H9 (cell line): ENCODE data around the gene NSMF. TPM values are rescaled to one million over a fixed set of nuclear protein-coding genes. Genes with fewer than 3 reads are reported as not detected.

Experiments
- DNase-seq: peaks from one replicate; pipeline ENCODE4 v3.0.0-alpha.2; 2017
- H2AFZ ChIP-seq: one replicate; pipeline ENCODE4 v1.6.1; 2013; ENCODE audit warnings: mild to moderate bottlenecking, low read length, control low read depth, moderate library complexity
- H2AK5ac ChIP-seq: 2 replicates; pipeline ENCODE4 v1.6.1; 2013; ENCODE audit warnings: low read length, control low read depth, mixed read lengths; ENCODE audit not compliant: insufficient read length
- H2BK120ac ChIP-seq: one replicate; pipeline ENCODE4 v1.6.1; 2013; ENCODE audit warnings: low read depth, mild to moderate bottlenecking, low read length, control low read depth, inconsistent platforms; ENCODE audit not compliant: poor library complexity, severe bottlenecking
- H2BK12ac ChIP-seq: 2 replicates; pipeline ENCODE4 v1.6.1; 2013; ENCODE audit warnings: low read length, control low read depth, mixed read lengths, low read depth; ENCODE audit not compliant: insufficient read length
- H2BK15ac ChIP-seq: 2 replicates; pipeline ENCODE4 v1.6.1; 2013; ENCODE audit warnings: low read depth, low read length, control low read depth
- H2BK20ac ChIP-seq: one replicate; pipeline ENCODE4 v1.6.1; 2013; ENCODE audit warnings: low read depth, mild to moderate bottlenecking, low read length, control low read depth, inconsistent platforms; ENCODE audit not compliant: poor library complexity, severe bottlenecking
- H2BK5ac ChIP-seq: 2 replicates; pipeline ENCODE4 v1.6.1; 2013; ENCODE audit warnings: low read length, control low read depth, mixed read lengths; ENCODE audit not compliant: insufficient read length
- H3K14ac ChIP-seq: 2 replicates; pipeline ENCODE4 v1.6.1; 2013; ENCODE audit warnings: low read length, control low read depth; ENCODE audit not compliant: insufficient read depth
- H3K18ac ChIP-seq: 2 replicates; pipeline ENCODE4 v1.6.1; 2013; ENCODE audit warnings: low read depth, mild to moderate bottlenecking, mixed read lengths, low read length, control low read depth; ENCODE audit not compliant: insufficient read length
- H3K23ac ChIP-seq: 2 replicates; pipeline ENCODE4 v1.6.1; 2013; ENCODE audit warnings: low read length, control low read depth, mixed read lengths, low read depth; ENCODE audit not compliant: insufficient read length
- H3K23me2 ChIP-seq: 2 replicates; pipeline ENCODE4 v1.6.1; 2013; ENCODE audit warnings: low read depth, mild to moderate bottlenecking, mixed read lengths, low read length, control low read depth; ENCODE audit not compliant: insufficient read length, poor library complexity, severe bottlenecking
- H3K27ac ChIP-seq: 2 replicates; pipeline ENCODE4 v1.5.1; 2013; ENCODE audit warnings: low read length, control low read depth, mixed read lengths, low read depth; ENCODE audit not compliant: insufficient read length
- H3K27me3 ChIP-seq: 2 replicates; pipeline ENCODE4 v1.6.1; 2013; ENCODE audit warnings: low read length, control low read depth, inconsistent platforms; ENCODE audit not compliant: insufficient read depth
- H3K4ac ChIP-seq: 2 replicates; pipeline ENCODE4 v1.6.1; 2013; ENCODE audit warnings: low read depth, mild to moderate bottlenecking, control low read depth, inconsistent platforms, low read length, moderate library complexity
- H3K4me1 ChIP-seq: 2 replicates; pipeline ENCODE4 v1.6.1; 2013; ENCODE audit warnings: low read length, control low read depth, inconsistent platforms; ENCODE audit not compliant: insufficient read depth
- H3K4me2 ChIP-seq: 2 replicates; pipeline ENCODE4 v1.6.1; 2013; ENCODE audit warnings: low read length, control low read depth, mixed read lengths; ENCODE audit not compliant: insufficient read length, insufficient read depth
- H3K56ac ChIP-seq: 2 replicates; pipeline ENCODE4 v1.6.1; 2013; ENCODE audit warnings: low read depth, mild to moderate bottlenecking, mixed read lengths, low read length, control low read depth; ENCODE audit not compliant: insufficient read length
- H3K79me1 ChIP-seq: 2 replicates; pipeline ENCODE4 v1.6.1; 2013; ENCODE audit warnings: low read depth, mild to moderate bottlenecking, moderate library complexity, low read length, control low read depth, inconsistent platforms; ENCODE audit not compliant: insufficient read depth, poor library complexity, severe bottlenecking
- H3K79me2 ChIP-seq: 2 replicates; pipeline ENCODE4 v1.6.1; 2013; ENCODE audit warnings: low read length, control low read depth, inconsistent platforms; ENCODE audit not compliant: insufficient read depth
- H3K9ac ChIP-seq: 2 replicates; pipeline ENCODE4 v1.6.1; 2013; ENCODE audit warnings: low read length, control low read depth, mixed read lengths; ENCODE audit not compliant: insufficient read length; ENCODE audit errors: extremely low read depth
- H3K9me3 ChIP-seq: one replicate; pipeline ENCODE4 v1.6.1; 2013; ENCODE audit warnings: low read depth, low read length, inconsistent platforms; ENCODE audit not compliant: control insufficient read depth
- H3T11ph ChIP-seq: one replicate; pipeline ENCODE4 v1.6.1; 2013; ENCODE audit warnings: mild to moderate bottlenecking, low read length, control low read depth, inconsistent platforms
- H4K20me1 ChIP-seq: one replicate; pipeline ENCODE4 v1.6.1; 2013; ENCODE audit not compliant: control insufficient read depth, insufficient read length, insufficient read depth
- H4K5ac ChIP-seq: 2 replicates; pipeline ENCODE4 v1.6.1; 2013; ENCODE audit warnings: low read depth, mild to moderate bottlenecking, mixed read lengths, low read length, control low read depth; ENCODE audit not compliant: insufficient read length
- H4K8ac ChIP-seq: replicated peaks from 2 replicates; pipeline ENCODE4 v1.6.1; 2013; ENCODE audit warnings: low read length, control low read depth, mixed read lengths, low read depth; ENCODE audit not compliant: insufficient read length
- H4K91ac ChIP-seq: 2 replicates; pipeline ENCODE4 v1.6.1; 2013; ENCODE audit warnings: low read depth, mild to moderate bottlenecking, moderate library complexity, mixed read lengths, low read length, control low read depth; ENCODE audit not compliant: insufficient read length
- H3K27ac Mint-ChIP-seq, 3 experiments: 2 replicates in 2 of 3; 3 replicates in 1 of 3; pipeline ENCODE4 v1.8.0; 2020 to 2021; ENCODE audit warnings: mixed read lengths in 3 of 3, mild to moderate bottlenecking in 1 of 3, moderate library complexity in 1 of 3
- H3K27me3 Mint-ChIP-seq: 2 replicates; pipeline ENCODE4 v1.8.0; 2021; ENCODE audit warnings: low read depth, mild to moderate bottlenecking, moderate library complexity, mixed read lengths
- H3K36me3 Mint-ChIP-seq, 3 experiments: 2 replicates in 2 of 3; 3 replicates in 1 of 3; pipeline ENCODE4 v1.8.0; 2020 to 2021; ENCODE audit warnings: low read depth in 3 of 3, mixed read lengths in 3 of 3; ENCODE audit not compliant: insufficient read depth in 1 of 3
- H3K4me1 Mint-ChIP-seq, 2 experiments: 2 replicates each; pipeline ENCODE4 v1.8.0; 2020; ENCODE audit warnings: mixed read lengths in 2 of 2
- H3K4me3 Mint-ChIP-seq, 2 experiments: 2 replicates in 1 of 2; 3 replicates in 1 of 2; pipeline ENCODE4 v1.8.0; 2020 to 2021; ENCODE audit warnings: mild to moderate bottlenecking in 2 of 2, mixed read lengths in 2 of 2, moderate library complexity in 1 of 2
- H3K9me3 Mint-ChIP-seq, 2 experiments: 2 replicates in 1 of 2; 3 replicates in 1 of 2; pipeline ENCODE4 v1.8.0; 2020; ENCODE audit warnings: mild to moderate bottlenecking in 2 of 2, mixed read lengths in 2 of 2, moderate library complexity in 1 of 2
- WGBS: extraction: QIAGEN DNeasy Blood & Tissue Kit; methylation state at CpG from one replicate; pipeline ENCODE4 v1.1.7; 2013; ENCODE audit warnings: missing lambda C conversion rate, low lambda C conversion rate, mixed read lengths; ENCODE audit not compliant: insufficient read length; ENCODE audit errors: extremely low coverage; 5-methylcytosine and 5-hydroxymethylcytosine counted together
- total RNA-seq: library from RNA; stranded (reverse); gene quantifications from 2 replicates; pipeline ENCODE4 v1.2.1, GENCODE V29; 2021
- TF ChIP-seq, protein P1 (sequence below): fragments of 200-600 bp; sonication (generic); conservative IDR thresholded peaks from 3 replicates; pipeline ENCODE4 v1.8.0; 2021; ENCODE audit warnings: antibody characterized with exemption, mild to moderate bottlenecking

NSMF gene
- total RNA-seq, 1 experiment from 2014 or later: 46.3 TPM

DNA sequence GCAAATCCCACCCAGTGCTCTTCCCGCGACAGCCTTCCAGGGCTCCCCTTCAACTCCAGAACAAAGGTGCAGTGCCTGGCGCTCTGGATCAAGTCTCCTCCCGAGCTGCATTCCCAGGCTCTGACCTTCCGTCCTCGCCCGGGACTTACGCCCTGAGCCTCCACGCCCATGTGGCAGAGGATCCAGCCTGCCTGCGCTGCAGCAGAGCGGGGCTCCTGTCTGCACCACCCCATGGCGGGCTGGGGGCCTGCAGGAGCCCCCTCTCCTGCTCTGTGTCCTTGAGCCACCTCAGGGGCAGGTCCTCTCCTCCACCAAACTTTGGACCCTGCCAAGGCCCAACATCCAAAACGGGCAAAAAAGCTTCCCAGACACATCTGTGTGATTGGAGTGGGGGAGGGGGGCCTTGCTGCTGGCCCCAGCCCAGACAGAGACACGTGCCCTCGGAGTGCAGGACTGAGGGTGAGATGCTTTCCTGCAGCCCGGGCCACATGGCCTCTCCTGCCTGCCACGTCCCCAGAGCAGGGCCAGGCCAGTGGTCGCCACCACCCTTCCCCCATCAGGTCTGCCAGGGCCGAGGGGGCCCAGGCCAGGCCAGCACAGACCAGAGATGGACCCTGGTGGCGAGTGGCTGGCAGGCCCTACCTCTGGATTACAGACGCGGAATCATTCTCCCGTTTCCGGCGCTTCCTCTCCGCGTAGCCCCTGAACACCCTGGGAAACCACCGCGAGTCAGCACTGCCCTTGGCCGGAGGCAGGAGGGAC, 4.4 kb downstream of the NSMF start:
- H3K79me2 ChIP-seq: no peaks in the 10 kb centered on the region
- peaks cover 2% of the 10 kb centered on the region for H3K27me3 Mint-ChIP-seq
- H3K27me3 ChIP-seq: no peaks in the 10 kb centered on the region
- peaks cover 6% of the 10 kb centered on the region for H4K20me1 ChIP-seq
- H3K9me3 Mint-ChIP-seq: no peaks in the 10 kb centered on the region
- no peak overlapping the region for H3K56ac ChIP-seq
- H3K79me1 ChIP-seq: no peaks in the 10 kb centered on the region
- H3K4me1 ChIP-seq: no peaks in the 10 kb centered on the region
- H3K4me2 ChIP-seq: peak overlapping the region; percentile 45
- no peak overlapping the region for H2BK15ac ChIP-seq
- no peak overlapping the region for H2BK12ac ChIP-seq
- H2BK20ac ChIP-seq: no peak overlapping the region
- H3K4me3 Mint-ChIP-seq: peak overlapping the region; percentile 60 to 72
- peaks cover 4% of the 10 kb centered on the region for H3K23me2 ChIP-seq
- H2BK120ac ChIP-seq: no peak overlapping the region
- no peak overlapping the region for H2BK5ac ChIP-seq
- H3K27ac ChIP-seq: no peak overlapping the region
- peaks cover 5 to 15% of the 10 kb centered on the region in 2 experiments; a peak in 3 of 4 replicates for H3K4me1 Mint-ChIP-seq
- H3K4ac ChIP-seq: no peak overlapping the region
- no peak overlapping the region for H3K9ac ChIP-seq
- peak overlapping the region; percentile 81 for H3K18ac ChIP-seq
- H3K23ac ChIP-seq: no peak overlapping the region
- no peaks in the 10 kb centered on the region for H3K9me3 ChIP-seq
- no peak overlapping the region for H4K5ac ChIP-seq
- H2AK5ac ChIP-seq: no peak overlapping the region
- H2AFZ ChIP-seq: no peak overlapping the region
- H3K14ac ChIP-seq: peak overlapping the region; percentile 79
- peak overlapping the region in 2 of 3 experiments; percentile 81 to 82; a peak in 2 of 7 replicates for H3K27ac Mint-ChIP-seq
- H4K91ac ChIP-seq: no peak overlapping the region
- TF ChIP-seq, protein P1, sequence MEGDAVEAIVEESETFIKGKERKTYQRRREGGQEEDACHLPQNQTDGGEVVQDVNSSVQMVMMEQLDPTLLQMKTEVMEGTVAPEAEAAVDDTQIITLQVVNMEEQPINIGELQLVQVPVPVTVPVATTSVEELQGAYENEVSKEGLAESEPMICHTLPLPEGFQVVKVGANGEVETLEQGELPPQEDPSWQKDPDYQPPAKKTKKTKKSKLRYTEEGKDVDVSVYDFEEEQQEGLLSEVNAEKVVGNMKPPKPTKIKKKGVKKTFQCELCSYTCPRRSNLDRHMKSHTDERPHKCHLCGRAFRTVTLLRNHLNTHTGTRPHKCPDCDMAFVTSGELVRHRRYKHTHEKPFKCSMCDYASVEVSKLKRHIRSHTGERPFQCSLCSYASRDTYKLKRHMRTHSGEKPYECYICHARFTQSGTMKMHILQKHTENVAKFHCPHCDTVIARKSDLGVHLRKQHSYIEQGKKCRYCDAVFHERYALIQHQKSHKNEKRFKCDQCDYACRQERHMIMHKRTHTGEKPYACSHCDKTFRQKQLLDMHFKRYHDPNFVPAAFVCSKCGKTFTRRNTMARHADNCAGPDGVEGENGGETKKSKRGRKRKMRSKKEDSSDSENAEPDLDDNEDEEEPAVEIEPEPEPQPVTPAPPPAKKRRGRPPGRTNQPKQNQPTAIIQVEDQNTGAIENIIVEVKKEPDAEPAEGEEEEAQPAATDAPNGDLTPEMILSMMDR: no peak
- no CpG with 5 or more reads among the region's 30 CpGs for WGBS
- DNase-seq: peak; percentile 84
- H4K8ac ChIP-seq: no peak overlapping the region
- peaks cover 0 to 27% (median 15%) of the 10 kb centered on the region in 3 experiments; a peak in 5 of 7 replicates for H3K36me3 Mint-ChIP-seq
- H3T11ph ChIP-seq: no peak overlapping the region
